GM21717 (cell line): Measurements from ENCODE around the gene CSTF3.
"Not testable (repeated sequence)": the region's sequence is repeated elsewhere in the genome, so short reads cannot be mapped to it uniquely, and the experiment has no call there.

Experiments
- ATAC-seq: cut with Tn5 transposase; IDR thresholded peaks from one replicate; pipeline ENCODE4 v1.9.1; 2021; ENCODE audit warnings: mild to moderate bottlenecking, moderate library complexity; ENCODE audit not compliant: unreplicated experiment

CSTF3 gene

DNA sequence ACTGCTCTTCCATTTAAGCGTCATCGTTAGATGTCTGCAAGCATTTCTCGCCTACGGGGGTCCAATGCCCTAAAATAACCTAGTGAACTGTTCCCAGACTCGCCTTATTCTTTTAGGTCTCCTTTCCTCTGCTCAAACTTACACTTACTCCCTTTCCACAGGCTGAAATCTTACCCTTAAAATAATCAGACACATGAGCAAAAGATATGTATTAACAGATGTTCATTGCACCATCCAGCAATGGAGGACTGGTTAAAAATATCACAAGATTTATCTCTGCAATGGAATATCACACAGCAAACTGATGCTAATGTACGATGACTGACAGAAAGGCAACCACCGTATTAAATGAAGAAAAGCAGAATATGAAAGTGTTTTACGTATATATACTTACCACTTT lies 1.6 kb upstream of the CSTF3 start:
- no peak for ATAC-seq

DNA sequence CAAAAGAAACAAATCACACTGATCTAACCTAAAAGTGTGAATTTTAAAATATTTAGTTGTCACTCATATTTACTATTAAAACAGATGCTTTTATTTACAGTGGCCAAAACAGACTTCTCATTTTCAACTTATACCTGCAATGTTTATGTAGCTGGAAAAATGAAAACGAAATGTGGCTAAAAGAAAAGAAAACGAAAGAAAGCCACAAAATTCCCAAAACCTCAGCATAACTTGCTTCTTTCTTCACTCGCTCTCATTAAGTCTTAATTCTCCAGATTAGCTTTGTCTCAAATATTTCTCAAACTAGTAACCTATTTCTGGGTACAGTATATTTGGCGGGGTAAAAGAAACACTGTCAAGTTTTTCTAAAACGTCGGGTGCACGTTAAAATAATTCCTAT lies 693 bp downstream of the CSTF3 start:
- ATAC-seq, result no peak

- no peak for ATAC-seq
These were observed 1.1 kb downstream of the CSTF3 start for GRCh38 chr11:33160136-33160535.

- not testable (repeated sequence) for ATAC-seq
These were observed 1.9 kb downstream of the CSTF3 start for GRCh38 chr11:33159378-33159867.

- ATAC-seq, result no peak
These were observed 2.5 kb downstream of the CSTF3 start for GRCh38 chr11:33158596-33159275.

DNA sequence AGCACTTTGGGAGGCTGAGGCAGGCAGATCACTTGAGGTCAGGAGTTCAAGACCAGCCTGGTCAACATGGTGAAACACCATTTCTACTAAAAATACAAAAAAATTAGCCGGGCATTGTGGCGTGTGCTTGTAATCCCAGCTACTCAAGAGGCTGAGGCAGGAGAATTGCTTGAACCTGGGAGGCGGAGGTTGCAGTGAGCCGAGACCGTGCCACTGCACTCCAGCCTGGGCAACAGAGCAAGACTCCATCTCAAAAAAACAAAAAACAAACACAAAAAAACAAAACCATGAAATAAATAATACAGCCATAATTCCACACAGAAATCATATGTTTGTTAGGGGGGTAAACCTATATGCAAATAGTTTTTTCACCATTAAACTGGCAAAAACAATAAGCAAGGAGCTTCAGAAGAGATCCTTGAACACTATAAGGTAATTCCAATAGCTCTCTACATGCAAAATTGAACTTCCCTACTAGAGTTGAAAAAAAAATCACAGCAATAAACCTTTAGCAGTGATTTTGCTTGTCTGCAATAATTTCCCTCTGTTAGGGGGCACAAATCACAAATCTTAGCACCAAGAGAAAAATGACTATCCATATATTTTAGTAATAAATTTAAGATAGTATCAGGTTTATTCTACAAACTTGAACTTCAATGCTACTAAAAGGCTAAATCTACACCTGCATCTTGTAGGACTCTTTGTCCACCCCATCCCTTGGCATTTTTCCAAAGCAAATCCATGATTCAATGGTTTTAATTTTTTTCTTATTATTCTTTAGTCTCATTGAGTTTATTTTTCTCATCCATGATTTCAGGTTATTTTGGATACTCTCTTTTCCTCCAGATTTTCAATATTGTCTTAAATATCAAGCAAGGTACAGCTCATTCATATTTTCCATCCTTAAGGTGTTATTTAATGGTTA lies 3.9 kb downstream of the CSTF3 start:
- no peak for ATAC-seq

DNA sequence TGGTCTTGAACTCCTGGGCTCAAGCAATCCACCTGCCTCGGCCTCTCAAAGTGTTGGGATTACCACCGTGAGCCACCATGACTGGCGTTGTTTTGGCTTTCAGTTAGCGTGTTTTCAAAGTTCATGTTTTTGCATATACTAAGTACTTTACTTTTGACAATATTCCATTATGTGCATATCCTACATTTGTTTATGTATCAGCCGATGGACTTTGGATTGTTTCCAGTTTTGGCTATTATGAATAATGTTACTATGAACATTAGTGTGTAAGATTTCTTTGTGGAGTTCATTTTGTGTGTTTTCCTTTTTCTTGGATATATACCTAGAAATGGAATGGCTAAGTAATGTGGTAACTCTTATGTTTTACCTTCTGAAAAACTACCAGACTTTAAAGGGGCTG lies 9.9 kb downstream of the CSTF3 start:
- no peak for ATAC-seq

DNA sequence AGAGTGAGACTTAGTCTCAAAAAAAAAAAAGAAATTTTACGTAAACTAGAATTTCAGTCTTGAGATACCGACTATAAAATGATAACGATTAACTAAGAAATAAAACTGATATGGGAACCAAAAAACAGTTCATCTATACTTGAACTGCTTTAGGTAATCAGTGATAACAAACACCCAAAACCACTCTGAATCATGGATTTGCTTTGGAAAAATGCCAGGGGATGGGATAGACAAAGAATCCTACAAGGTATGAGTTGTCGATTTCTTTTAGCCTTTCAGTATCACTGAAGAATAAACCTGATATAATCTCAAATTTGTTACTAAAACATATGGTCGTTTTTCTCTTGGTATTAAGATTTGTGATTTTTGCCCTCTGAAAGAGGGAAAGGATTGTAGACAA lies 13.7 kb downstream of the CSTF3 start:
- ATAC-seq, result no peak

GRCh38 chr11:33135768-33136443 lies 25.4 kb downstream of the CSTF3 start:
- no peak for ATAC-seq

GRCh38 chr11:33135216-33135615 lies 26.1 kb downstream of the CSTF3 start:
- no peak for ATAC-seq

- ATAC-seq, result no peak
These were observed 27.0 kb downstream of the CSTF3 start for GRCh38 chr11:33134276-33134675.

- ATAC-seq, result no peak
These were observed 27.5 kb downstream of the CSTF3 start for GRCh38 chr11:33133761-33134160.

DNA sequence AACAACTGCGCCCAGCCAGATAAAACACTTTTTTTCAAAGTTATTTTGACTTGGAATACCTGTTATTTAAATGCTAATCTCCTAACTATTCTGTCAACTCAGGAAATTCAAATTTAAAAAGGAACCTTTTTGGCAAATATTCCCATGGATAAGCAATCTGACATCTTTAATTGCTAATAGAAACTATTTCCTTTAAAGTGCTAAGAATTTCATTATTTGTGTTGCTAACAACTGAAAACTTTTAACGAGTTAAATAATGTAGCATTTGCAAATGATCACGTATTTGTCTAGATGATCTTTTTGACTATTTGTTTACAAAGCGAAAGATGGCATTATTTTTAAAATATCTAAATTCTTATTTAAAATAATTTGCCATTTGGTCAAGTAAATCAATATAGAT lies 28.8 kb downstream of the CSTF3 start:
- no peak for ATAC-seq

DNA sequence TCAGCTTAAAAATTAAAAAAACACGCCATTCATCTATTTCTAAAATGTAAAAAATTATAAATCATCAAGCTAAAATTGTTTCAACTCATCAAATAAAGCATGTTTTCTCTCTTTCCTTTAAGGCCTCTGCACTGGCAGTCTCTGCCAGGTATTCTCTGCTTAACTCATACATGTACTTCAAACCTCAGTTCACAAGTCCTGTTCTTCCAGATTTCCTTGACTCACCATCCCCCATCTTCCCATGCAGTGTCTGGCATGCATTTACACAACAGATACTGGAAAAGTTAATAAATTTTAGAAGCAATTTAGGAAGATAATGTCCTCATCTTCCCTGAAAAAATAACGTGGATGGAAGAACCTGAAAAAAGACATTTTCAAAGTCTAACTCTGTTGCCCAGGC lies 32.5 kb downstream of the CSTF3 start:
- ATAC-seq, result no peak

- no peak for ATAC-seq
These were observed 35.7 kb downstream of the CSTF3 start for GRCh38 chr11:33125611-33126010.

- no peak for ATAC-seq
These were observed 36.3 kb downstream of the CSTF3 start for GRCh38 chr11:33125025-33125424.

DNA sequence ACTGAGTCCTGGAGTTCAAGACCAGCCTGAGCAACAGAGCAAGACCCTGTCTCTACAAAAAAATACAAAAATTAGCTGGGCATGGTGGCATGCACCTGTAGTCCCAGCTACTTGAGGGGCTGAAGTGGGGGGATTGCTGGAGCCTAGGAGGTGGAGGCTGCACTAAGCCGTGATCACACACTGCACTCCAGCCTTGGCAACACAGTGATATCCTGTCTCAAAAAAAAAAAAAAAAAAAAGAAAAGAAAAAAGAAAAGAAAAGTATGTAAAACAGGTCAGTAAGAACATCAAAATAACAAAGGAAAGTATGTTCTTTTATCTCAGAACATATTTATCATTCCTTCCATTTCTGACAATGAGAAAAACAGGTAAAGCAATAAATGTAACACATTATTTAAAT lies 38.6 kb downstream of the CSTF3 start:
- not testable (repeated sequence) for ATAC-seq

GRCh38 chr11:33116535-33116934 lies 44.7 kb downstream of the CSTF3 start:
- ATAC-seq, result no peak

DNA sequence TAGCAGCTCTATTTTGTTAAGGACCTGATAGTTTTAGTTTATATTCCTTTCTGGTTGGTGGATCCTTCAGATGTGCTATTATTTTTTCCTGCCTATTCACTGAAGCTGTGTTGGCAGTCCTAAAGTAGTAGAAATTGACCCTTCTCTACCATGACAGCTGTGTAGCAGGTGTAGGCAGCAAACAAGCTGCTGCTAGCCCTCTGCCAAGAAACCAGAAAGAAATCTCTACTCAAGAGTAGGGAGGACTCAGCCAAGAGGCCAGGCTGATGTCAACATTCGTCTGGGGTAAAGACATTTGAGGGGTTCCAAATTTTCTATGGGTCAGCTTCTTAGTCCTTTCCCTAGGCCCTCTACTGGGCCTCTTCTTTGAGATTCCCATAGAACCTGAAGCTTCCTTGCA lies 51.2 kb downstream of the CSTF3 start:
- no peak for ATAC-seq

DNA sequence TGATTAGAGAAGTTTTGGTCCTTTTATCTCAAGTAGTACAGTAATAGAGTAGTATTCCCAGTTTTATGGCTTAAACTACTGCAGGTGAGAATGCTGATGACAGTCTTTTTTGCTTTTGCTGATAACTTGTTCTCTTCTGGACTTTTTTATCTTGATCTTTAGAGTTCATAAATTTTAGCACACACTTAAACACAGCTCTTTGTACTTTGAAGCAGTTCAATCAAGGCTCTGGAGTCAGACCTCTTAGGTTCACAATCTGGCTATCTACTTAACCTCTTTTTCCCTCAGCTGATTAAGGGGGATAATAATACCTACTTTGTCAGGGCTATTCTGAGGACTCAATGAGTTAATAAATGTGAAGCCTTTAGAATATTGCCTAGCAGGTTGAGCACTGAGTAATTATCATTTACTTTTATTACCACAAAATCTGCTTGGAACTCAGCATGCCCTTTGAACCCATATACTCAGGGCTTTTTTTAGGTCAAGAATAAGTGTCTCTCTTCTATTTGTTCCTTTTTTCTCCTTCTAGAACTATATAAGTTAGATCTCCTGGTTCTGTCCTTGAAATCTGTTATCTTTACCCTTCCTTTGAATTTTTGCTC lies 51.9 kb downstream of the CSTF3 start:
- no peak for ATAC-seq

DNA sequence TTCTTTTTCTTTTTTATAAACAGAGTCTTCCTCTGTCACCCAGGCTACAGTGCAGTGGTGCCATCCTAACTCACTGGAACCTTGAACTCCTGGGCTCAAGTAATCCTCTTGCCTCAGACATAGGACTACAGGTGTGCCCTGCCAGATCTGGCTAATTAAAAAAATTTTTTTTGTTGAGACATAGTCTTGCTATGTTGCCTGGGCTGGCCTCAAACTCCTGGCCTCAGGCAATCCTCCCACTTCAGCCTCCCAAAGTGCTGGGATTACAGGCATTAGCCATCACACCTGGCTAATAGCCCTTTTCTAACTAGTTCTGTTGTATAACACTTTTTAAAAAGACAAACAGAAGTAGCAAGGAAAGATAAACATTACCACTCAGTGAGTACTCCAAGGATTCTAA lies 57.4 kb downstream of the CSTF3 start:
- no peak for ATAC-seq
